Stimulated activated naive B cell treated with anti-CD40 and anti-IgM and Interleukin-4, amounts not matched to agents 10 μg/mL and 1 μg/mL and 100 μg/mL, for 72 hours (primary cell): ENCODE results near the gene MADD.
A peak's percentile ranks its signal among the peaks of the same experiment; 100 is the strongest.
"Not testable (repeated sequence)": the region's sequence is repeated elsewhere in the genome, so short reads cannot be mapped to it uniquely, and the experiment has no call there.

ENCODE experiments used
- ATAC-seq, 2 donors: fragments of 150-1000 bp; cut with Tn5 transposase; replicated peaks; 2 replicates each; pipeline ENCODE4 v1.10.0; 2021; ENCODE audit warnings: moderate library complexity in 1 of 2
- DNase-seq: peaks from one replicate; pipeline ENCODE4 v3.0.0; 2021
- H3K27ac Mint-ChIP-seq: one replicate; pipeline ENCODE4 v1.8.0; 2022; ENCODE audit warnings: mild to moderate bottlenecking, mixed read lengths
- H3K27me3 Mint-ChIP-seq, 2 donors: one replicate each; pipeline ENCODE4 v1.8.0; 2022; ENCODE audit warnings: mixed read lengths in 2 of 2
- H3K36me3 Mint-ChIP-seq, 2 donors: one replicate each; pipeline ENCODE4 v1.8.0; 2022; ENCODE audit warnings: mixed read lengths in 2 of 2, mild to moderate bottlenecking in 1 of 2
- H3K4me1 Mint-ChIP-seq, 2 donors: one replicate each; pipeline ENCODE4 v1.8.0; 2022; ENCODE audit warnings: mixed read lengths in 2 of 2, mild to moderate bottlenecking in 1 of 2
- H3K4me3 Mint-ChIP-seq, 2 donors: one replicate each; pipeline ENCODE4 v1.8.0; 2022; ENCODE audit warnings: mild to moderate bottlenecking in 2 of 2, mixed read lengths in 2 of 2, moderate library complexity in 1 of 2
- H3K9me3 Mint-ChIP-seq, 2 donors: one replicate each; pipeline ENCODE4 v1.8.0; 2022; ENCODE audit warnings: mixed read lengths in 2 of 2, mild to moderate bottlenecking in 1 of 2

The MADD gene

DNA sequence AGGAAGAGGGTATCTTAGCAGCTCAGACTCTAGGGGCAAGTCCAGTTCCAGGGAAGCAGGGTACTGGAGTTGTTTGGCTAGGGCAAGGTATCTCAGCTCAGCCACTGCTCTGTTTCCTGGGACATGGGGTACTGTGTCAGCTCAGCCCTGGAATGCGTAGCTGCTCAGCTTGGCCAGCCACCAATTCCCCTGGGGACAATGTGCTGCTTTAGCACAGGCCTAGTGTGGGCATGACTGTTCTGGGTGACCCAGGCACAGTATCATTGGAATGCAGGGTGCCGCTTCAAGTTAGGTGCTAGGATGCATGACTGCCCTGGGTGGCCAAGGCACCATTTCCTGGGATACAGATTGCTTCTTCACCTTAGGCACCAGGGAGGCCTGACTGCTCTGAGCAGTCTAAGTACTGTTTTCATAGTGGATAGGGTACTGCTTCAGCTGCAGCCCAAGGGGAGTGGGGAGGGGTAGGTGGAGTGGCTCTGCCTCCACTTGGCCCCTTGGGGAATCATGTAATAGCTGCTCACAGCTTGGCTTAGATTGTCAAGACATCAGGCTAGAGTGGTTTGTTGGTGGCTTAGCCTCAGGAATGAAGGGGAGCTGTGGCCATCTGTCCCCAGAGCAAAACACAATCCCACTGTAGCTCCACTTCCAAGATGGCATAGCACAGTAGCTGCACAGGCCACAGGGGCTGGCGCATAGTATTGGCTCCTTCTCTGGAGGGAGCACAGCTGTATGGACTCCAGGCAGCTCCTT, 36.0 kb downstream of the MADD start:
- no peaks in the 10 kb centered on the region for H3K27me3 Mint-ChIP-seq
- no peak for DNase-seq
- no peak for ATAC-seq
- H3K4me3 Mint-ChIP-seq, result no peak overlapping the region
- peaks cover 5 to 6% of the 10 kb centered on the region in 2 donors for H3K9me3 Mint-ChIP-seq
- H3K36me3 Mint-ChIP-seq, result peaks cover 48 to 66% of the 10 kb centered on the region in 2 donors
- no peak overlapping the region for H3K27ac Mint-ChIP-seq
- H3K4me1 Mint-ChIP-seq, result peaks cover 1 to 5% of the 10 kb centered on the region in 2 donors

- H3K27ac Mint-ChIP-seq, result no peak overlapping the region
- peaks cover 1 to 5% of the 10 kb centered on the region in 2 donors for H3K4me1 Mint-ChIP-seq
- no peak for ATAC-seq
Measured at GRCh38 chr11:47306484-47306844, 36.5 kb downstream of the MADD start.

GRCh38 chr11:47308050-47308823, 38.3 kb downstream of the MADD start:
- no peak overlapping the region for H3K4me3 Mint-ChIP-seq
- no peaks in the 10 kb centered on the region for H3K9me3 Mint-ChIP-seq
- peaks cover 32 to 56% of the 10 kb centered on the region in 2 donors for H3K36me3 Mint-ChIP-seq
- no peaks in the 10 kb centered on the region for H3K27me3 Mint-ChIP-seq
- no peak for DNase-seq
- peaks cover 1 to 5% of the 10 kb centered on the region in 2 donors for H3K4me1 Mint-ChIP-seq
- no peak for ATAC-seq
- no peak overlapping the region for H3K27ac Mint-ChIP-seq

More at GRCh38 chr11:47306484-47306844, 36.5 kb downstream of the MADD start:
- no peak for DNase-seq
- Mint-ChIP-seq H3K4me3 (no peak overlapping the region), H3K9me3 (peaks cover 5 to 6% of the 10 kb centered on the region in 2 donors), H3K36me3 (peaks cover 48 to 64% of the 10 kb centered on the region in 2 donors), H3K27me3 (no peaks in the 10 kb centered on the region)

- Mint-ChIP-seq H3K27me3 (no peaks in the 10 kb centered on the region), H3K27ac (no peak overlapping the region), H3K36me3 (peaks cover 20 to 35% of the 10 kb centered on the region in 2 donors), H3K4me3 (no peak overlapping the region), H3K9me3 (no peaks in the 10 kb centered on the region), H3K4me1 (peaks cover 0 to 7% of the 10 kb centered on the region in 2 donors)
- DNase-seq (no peak), ATAC-seq (no peak)
Measured at GRCh38 chr11:47314992-47315391, 45.1 kb downstream of the MADD start.

DNA sequence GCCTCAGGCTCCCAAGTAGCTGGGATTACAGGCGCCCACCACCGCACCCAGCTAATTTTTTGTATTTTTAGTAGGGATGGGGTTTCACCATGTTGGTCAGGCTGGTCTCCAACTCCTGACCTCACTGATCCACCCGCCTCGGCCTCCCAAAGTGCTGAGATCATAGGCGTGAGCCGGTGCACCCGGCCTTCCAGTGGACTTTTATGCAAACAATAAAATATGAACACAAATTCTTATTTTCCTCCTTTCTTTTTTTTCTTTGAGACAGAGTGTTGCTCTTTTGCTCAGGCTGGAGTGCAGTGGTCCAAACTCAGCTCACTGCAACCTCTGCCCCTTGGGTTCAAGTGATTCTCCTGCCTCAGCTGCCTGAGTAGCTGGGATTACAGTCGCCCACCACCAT, 46.6 kb downstream of the MADD start:
- not testable (repeated sequence) for H3K4me3 Mint-ChIP-seq, ATAC-seq, DNase-seq, H3K27me3 Mint-ChIP-seq, H3K27ac Mint-ChIP-seq, H3K9me3 Mint-ChIP-seq, H3K4me1 Mint-ChIP-seq
- H3K36me3 Mint-ChIP-seq, result peaks cover 19 to 34% of the 10 kb centered on the region in 2 donors

DNA sequence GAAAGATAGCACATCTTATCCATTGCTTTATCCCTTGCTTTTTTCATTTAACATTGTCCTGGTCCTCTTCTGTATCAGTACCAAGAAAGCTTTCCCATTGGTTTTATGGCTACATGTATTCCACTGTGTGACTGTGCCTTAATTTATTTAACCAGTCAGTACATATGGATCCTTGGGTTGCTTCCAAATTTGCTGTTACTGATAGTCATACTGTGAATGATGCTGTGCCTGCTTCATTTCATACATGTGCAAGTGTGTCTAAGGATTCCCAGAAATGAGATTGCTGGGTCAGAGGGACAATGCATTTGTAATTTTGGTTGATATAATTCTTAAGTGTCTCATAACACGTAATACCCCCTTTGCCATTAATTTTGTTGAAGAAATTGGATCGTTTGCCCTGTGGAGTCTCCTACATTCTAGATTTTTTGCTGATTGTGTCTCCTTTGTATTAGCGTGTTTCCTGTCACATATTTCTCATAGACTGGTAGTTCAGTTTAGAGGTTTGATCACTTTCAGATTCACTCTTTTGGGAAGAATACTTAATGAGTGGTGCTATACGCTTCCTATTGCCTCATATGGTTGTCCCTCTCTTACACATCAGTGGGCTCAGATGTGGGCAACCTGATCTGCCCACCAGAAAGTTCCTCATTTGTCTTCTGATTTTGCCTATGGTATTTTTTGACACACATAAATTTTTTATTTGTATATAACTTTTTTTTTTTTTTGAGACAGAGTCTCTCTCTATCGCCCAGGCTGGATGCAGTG, 47.3 kb downstream of the MADD start:
- no peak for ATAC-seq

DNA sequence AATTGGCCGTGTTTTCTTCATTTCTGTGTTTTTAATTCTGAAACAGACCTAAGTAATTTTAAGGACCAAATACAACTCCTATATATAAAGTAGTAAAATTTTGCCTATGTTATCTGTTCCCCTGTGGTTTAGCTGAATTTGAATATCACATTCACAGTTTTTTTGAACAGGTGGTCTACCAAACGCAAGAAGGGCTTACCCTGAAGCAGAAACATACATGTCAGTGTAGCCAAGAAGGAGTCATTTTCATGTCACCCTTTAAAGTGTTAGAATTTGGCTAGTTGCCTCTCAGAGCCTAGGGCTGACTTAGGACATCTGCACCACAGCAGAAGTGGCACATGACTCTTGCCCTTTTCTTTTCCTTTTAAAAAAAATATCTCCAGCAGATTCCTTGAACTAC, 48.2 kb downstream of the MADD start:
- ATAC-seq, result no peak
- Mint-ChIP-seq H3K4me1 (peaks cover 0 to 7% of the 10 kb centered on the region in 2 donors), H3K9me3 (no peaks in the 10 kb centered on the region), H3K36me3 (peaks cover 24 to 27% of the 10 kb centered on the region in 2 donors), H3K4me3 (no peak overlapping the region), H3K27ac (peak overlapping the region; percentile 37), H3K27me3 (no peaks in the 10 kb centered on the region)
- no peak for DNase-seq

More for the DNA sequence above, 47.3 kb downstream of the MADD start:
- Mint-ChIP-seq H3K9me3 (no peaks in the 10 kb centered on the region), H3K4me3 (no peak overlapping the region), H3K27me3 (no peaks in the 10 kb centered on the region), H3K4me1 (peaks cover 0 to 7% of the 10 kb centered on the region in 2 donors), H3K27ac (peak overlapping the region; percentile 66), H3K36me3 (peaks cover 22 to 30% of the 10 kb centered on the region in 2 donors)
- no peak for DNase-seq

DNA sequence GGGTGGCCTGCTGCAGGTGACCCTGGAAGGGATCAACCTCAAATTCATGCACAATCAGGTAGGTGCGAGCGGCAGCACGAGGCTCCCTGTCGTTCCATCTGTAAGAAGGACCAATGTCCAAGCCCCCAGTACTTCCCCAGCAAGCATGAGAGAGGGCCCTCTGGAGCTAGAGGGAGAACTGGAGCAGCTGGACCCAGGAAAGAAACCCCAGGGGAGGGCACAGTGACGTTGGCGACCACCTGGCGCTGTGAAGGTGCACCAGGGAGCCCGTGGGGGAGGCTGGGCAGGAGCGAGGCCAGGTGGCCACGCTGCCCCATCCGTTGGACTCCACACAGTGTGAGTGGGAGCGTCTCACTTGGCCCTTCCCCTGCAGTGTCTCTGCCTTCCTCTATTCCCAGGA, 54.6 kb downstream of the MADD start:
- peak overlapping the region; percentile 42 for H3K27ac Mint-ChIP-seq
- H3K27me3 Mint-ChIP-seq, result no peaks in the 10 kb centered on the region
- no peak for ATAC-seq
- DNase-seq, result no peak
- H3K4me3 Mint-ChIP-seq, result no peak overlapping the region
- peaks cover 32 to 45% of the 10 kb centered on the region in 2 donors for H3K36me3 Mint-ChIP-seq
- peaks cover 14 to 19% of the 10 kb centered on the region in 2 donors for H3K4me1 Mint-ChIP-seq
- H3K9me3 Mint-ChIP-seq, result no peaks in the 10 kb centered on the region

DNA sequence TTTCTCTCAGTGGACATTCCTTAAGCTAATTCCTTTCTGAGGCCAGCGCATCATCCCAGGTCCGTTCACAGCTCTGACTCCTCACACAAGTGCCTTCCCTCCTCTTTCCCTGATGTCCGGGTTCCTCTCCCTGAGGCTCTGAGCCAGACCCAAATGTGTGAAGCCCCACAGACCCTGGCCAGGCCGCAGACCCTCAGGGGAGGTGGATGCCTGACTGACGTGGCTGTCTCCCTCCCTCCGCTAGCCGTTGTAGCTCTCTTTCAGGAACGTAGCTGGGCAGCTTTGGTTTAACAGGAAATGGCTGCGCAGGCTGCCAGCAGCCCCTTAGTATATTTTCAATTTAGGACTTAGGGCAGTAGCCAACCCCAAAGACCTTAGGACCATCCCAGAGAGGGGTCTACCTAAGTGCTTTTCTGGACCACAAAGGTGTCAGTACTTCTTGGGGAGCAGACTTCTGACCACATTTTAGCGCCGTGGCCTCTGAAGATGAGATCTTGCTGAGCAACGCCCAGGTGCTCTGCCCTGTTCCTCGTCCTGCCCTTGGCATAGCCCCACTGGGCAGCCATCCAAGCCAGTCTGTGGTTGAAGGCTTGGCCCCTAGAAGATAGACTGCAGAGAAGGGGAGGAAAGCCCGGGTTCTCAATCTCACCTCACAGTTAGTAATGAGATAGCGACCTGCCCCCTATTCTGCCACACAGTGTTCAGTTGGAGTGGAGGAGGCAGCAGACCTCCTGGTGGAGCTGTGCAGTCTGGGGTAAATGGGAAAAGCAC, 55.5 kb downstream of the MADD start:
- H3K36me3 Mint-ChIP-seq, result peaks cover 35 to 47% of the 10 kb centered on the region in 2 donors
- no peak for DNase-seq
- ATAC-seq, result no peak
- peak overlapping the region; percentile 68 for H3K27ac Mint-ChIP-seq
- H3K4me3 Mint-ChIP-seq, result no peak overlapping the region
- peaks cover 14 to 20% of the 10 kb centered on the region in 2 donors for H3K4me1 Mint-ChIP-seq
- H3K27me3 Mint-ChIP-seq, result no peaks in the 10 kb centered on the region
- H3K9me3 Mint-ChIP-seq, result no peaks in the 10 kb centered on the region

DNA sequence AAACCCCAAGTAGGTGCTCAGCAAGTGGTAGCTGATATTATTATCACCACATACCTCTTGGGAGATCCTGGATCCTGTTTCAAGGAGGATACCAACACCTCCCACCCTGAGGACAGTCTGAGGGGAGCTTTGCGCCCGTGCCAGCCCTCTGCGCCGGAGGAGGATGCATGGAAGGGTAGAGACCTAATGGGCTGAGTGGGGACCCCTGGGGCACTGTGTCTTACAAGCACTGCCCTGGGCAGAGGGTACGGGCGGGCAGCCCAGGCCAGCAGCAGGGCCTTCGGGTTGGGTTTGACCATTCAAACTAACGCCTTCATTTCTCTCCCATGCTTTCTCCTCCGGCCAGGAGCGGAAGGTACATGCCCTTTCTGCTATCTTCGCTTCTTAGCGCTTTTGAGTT, 56.3 kb downstream of the MADD start:
- ATAC-seq (no peak), DNase-seq (no peak)
- no peak overlapping the region for H3K4me3 Mint-ChIP-seq
- no peaks in the 10 kb centered on the region for H3K27me3 Mint-ChIP-seq
- H3K36me3 Mint-ChIP-seq, result peaks cover 35 to 47% of the 10 kb centered on the region in 2 donors
- H3K9me3 Mint-ChIP-seq, result no peaks in the 10 kb centered on the region
- peaks cover 14 to 20% of the 10 kb centered on the region in 2 donors for H3K4me1 Mint-ChIP-seq
- no peak overlapping the region for H3K27ac Mint-ChIP-seq

- no peaks in the 10 kb centered on the region for H3K9me3 Mint-ChIP-seq
- ATAC-seq (no peak), DNase-seq (no peak)
- peaks cover 31 to 41% of the 10 kb centered on the region in 2 donors for H3K36me3 Mint-ChIP-seq
- no peak overlapping the region for H3K27ac Mint-ChIP-seq
- H3K4me3 Mint-ChIP-seq, result no peak overlapping the region
- no peaks in the 10 kb centered on the region for H3K27me3 Mint-ChIP-seq
- H3K4me1 Mint-ChIP-seq, result peaks cover 14 to 20% of the 10 kb centered on the region in 2 donors
Measured at GRCh38 chr11:47327025-47327424, 57.1 kb downstream of the MADD start.

- Mint-ChIP-seq H3K27ac (peak overlapping the region; percentile 87), H3K4me1 (peaks cover 14 to 20% of the 10 kb centered on the region in 2 donors), H3K36me3 (peaks cover 28 to 41% of the 10 kb centered on the region in 2 donors), H3K4me3 (no peak overlapping the region), H3K27me3 (no peaks in the 10 kb centered on the region), H3K9me3 (no peaks in the 10 kb centered on the region)
- DNase-seq (no peak), ATAC-seq (no peak)
Measured at GRCh38 chr11:47327949-47328348, 58.0 kb downstream of the MADD start.

- DNase-seq, result peak; percentile 23
- Mint-ChIP-seq H3K9me3 (no peaks in the 10 kb centered on the region), H3K4me1 (peaks cover 14 to 20% of the 10 kb centered on the region in 2 donors), H3K36me3 (peaks cover 28 to 38% of the 10 kb centered on the region in 2 donors), H3K4me3 (no peak overlapping the region), H3K27me3 (no peaks in the 10 kb centered on the region), H3K27ac (peak overlapping the region; percentile 87)
- ATAC-seq, result peak; percentile 63 to 78
Measured at GRCh38 chr11:47328449-47329390, 58.8 kb downstream of the MADD start.
